ENCODE measurements around the gene STH.

The STH gene

DNA sequence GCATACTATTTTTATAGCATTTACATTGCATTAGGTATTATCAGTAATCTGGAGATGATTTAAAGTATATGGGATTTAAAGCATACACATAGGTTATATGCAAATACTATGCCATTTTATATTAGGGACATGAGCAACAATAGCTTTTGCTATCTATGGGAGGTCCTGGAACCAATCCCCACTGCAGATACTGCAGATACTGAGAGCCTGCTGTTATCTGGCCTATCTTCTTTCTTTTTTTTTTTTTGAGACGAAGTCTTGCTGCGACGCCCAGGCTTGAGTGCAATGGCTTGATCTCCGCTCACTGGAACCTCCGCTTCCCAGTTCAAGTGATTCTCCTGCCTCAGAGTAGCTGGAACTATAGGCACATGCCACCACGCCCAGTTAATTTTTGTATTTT is 37.4 kb downstream of the STH start:
- in situ Hi-C loops (cut with MboI; ENCODE audit: low sequenced_read_pairs, unreplicated experiment) = no loop called here
- DNase-seq (ENCODE audit: low spot score) = no peak
- TF ChIP-seq, protein P1, sequence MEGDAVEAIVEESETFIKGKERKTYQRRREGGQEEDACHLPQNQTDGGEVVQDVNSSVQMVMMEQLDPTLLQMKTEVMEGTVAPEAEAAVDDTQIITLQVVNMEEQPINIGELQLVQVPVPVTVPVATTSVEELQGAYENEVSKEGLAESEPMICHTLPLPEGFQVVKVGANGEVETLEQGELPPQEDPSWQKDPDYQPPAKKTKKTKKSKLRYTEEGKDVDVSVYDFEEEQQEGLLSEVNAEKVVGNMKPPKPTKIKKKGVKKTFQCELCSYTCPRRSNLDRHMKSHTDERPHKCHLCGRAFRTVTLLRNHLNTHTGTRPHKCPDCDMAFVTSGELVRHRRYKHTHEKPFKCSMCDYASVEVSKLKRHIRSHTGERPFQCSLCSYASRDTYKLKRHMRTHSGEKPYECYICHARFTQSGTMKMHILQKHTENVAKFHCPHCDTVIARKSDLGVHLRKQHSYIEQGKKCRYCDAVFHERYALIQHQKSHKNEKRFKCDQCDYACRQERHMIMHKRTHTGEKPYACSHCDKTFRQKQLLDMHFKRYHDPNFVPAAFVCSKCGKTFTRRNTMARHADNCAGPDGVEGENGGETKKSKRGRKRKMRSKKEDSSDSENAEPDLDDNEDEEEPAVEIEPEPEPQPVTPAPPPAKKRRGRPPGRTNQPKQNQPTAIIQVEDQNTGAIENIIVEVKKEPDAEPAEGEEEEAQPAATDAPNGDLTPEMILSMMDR (IDR thresholded peaks at IDR 0.05; ENCODE audit: borderline replicate concordance, control extremely low read depth, extremely low read depth, insufficient read depth, missing control alignments) = no peak

DNA sequence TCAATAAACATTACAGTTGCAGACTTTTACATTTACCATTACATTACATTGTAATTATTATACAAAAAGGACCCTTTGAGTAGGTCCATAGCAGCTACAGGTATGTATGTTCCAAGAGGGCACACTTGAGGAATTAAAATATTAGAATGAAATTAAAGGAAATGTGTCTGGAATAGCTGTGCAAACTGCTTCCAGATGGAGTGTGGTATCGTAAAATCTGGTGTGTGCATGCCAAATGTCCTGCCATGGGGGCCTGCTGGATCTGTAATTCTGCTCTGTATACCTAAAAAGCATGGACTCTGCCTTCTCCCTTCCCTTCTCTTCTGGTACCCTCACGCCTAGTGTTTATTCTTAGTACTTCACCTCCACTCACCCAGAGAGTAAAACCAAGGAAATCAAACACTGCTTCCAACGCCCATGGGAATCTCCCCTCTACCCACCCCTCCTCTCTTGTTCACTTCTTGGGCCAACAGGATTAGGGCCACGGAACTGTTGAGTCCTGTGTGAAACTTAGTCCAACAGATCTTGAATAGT is 38.7 kb downstream of the STH start:
- TF ChIP-seq, protein P1 (IDR thresholded peaks at IDR 0.05; ENCODE audit: borderline replicate concordance, control extremely low read depth, extremely low read depth, insufficient read depth, missing control alignments) = no peak
- in situ Hi-C loops (cut with MboI; ENCODE audit: low sequenced_read_pairs, unreplicated experiment) = no loop called here
- no peak for DNase-seq (ENCODE audit: low spot score)

DNA sequence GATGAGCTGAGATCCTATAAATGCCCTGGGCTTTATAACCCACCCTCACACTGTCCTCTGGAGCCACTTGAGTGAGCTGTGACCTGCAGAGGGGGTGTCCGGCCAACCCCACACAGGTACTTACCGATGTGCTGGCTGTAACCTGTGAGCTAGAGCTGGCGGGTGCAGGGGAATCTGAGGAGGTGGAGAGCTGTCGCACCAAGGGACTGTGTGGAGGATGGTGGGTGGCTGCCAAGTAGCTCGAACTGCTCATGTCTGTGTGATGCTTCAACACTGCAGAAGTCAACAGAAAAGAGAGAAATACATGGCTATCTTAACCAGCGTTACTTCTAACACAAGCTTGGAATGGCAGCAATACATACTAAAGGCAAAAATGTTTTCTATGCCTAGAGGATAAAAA is 39.4 kb downstream of the STH start:
- in situ Hi-C loops (cut with MboI; ENCODE audit: low sequenced_read_pairs, unreplicated experiment) = no loop called here
- DNase-seq (ENCODE audit: low spot score) = no peak
- TF ChIP-seq, protein P1 (IDR thresholded peaks at IDR 0.05; ENCODE audit: borderline replicate concordance, control extremely low read depth, extremely low read depth, insufficient read depth, missing control alignments) = no peak

DNA sequence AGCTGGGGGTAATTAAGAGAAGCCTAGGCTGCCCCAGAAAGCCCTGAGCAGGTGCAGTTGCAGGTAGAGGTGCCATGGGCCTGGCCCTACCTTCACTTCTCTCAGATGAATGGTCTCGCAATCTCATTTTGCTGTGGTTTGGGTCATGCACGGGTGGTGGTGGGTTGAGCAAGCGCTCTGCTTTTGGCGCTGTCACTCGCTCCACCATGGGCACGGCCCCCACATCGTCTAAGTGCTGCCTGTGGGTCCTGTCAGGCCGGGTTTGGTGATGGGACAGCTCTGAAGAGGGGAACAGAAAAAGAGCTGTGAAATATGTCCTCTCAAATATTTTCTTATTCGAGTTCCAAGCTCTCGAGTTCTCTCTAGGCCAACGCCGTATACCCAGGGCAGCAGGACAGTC is 39.9 kb downstream of the STH start:
- TF ChIP-seq, protein P1 (IDR thresholded peaks at IDR 0.05; ENCODE audit: borderline replicate concordance, control extremely low read depth, extremely low read depth, insufficient read depth, missing control alignments) = no peak
- in situ Hi-C loops (cut with MboI; ENCODE audit: low sequenced_read_pairs, unreplicated experiment) = no loop called here
- no peak for DNase-seq (ENCODE audit: low spot score)

DNA sequence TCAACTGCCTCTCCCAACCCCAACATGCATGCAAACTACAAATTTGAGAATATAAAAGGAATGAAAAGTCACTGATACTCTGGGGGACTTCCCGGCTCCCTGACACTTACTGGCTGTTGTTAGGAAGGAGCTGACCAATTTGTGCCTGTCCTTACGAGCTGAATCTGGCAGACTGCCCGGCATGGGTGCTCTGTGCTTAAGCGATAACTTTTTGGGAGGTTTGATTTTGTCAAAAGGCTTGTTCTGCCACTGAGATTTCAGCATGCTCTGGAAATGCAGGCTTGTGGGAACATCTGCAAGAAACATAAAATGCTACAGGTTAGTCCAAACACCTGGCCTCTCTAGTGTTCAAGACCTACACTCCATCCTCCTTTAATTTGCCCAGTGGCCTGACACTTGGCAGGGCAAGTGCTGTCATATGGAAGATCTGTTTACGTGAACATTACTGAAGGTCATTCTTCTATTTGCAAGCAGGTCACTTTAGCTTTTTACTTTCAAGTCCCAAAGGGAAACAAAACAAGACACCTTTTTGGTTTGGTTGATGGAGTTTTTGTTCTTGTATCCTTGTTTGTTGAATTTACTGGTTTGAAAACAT is 40.6 kb downstream of the STH start:
- TF ChIP-seq, protein P1 (IDR thresholded peaks at IDR 0.05; ENCODE audit: borderline replicate concordance, control extremely low read depth, extremely low read depth, insufficient read depth, missing control alignments) = no peak
- in situ Hi-C loops (cut with MboI; ENCODE audit: low sequenced_read_pairs, unreplicated experiment) = no loop called here
- no peak for DNase-seq (ENCODE audit: low spot score)

DNA sequence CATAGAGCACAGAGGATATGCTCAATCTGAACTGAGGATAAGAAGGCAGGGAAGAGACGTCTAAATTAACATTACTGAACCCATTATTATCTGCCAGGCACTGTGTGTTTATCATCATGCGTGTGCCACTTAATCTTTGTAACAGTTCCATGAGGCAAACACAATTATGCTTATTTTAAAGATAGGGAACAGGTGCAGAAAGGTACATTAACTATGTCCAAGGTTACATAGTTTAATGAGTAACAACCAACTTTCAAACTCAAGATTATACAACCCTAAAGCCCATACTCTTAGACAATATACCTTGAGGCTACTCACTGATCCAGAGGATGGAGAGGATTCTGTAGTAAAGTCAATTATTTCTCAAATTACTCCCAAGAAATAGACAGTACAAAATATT is 43.2 kb downstream of the STH start:
- in situ Hi-C loops (cut with MboI; ENCODE audit: low sequenced_read_pairs, unreplicated experiment) = no loop called here
- DNase-seq (ENCODE audit: low spot score) = no peak
- TF ChIP-seq, protein P1 (IDR thresholded peaks at IDR 0.05; ENCODE audit: borderline replicate concordance, control extremely low read depth, extremely low read depth, insufficient read depth, missing control alignments) = no peak

All from GM13976 (cell line).